Measurements from ENCODE around the gene GBP5. TPM values are rescaled to one million over a fixed set of nuclear protein-coding genes. Genes with fewer than 3 reads are reported as not detected.

GBP5 gene, protein sequence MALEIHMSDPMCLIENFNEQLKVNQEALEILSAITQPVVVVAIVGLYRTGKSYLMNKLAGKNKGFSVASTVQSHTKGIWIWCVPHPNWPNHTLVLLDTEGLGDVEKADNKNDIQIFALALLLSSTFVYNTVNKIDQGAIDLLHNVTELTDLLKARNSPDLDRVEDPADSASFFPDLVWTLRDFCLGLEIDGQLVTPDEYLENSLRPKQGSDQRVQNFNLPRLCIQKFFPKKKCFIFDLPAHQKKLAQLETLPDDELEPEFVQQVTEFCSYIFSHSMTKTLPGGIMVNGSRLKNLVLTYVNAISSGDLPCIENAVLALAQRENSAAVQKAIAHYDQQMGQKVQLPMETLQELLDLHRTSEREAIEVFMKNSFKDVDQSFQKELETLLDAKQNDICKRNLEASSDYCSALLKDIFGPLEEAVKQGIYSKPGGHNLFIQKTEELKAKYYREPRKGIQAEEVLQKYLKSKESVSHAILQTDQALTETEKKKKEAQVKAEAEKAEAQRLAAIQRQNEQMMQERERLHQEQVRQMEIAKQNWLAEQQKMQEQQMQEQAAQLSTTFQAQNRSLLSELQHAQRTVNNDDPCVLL
- total RNA-seq (2022; extraction: Qiagen RNA extraction) = 0.05 to 0.06 TPM in 2 of 5 replicates, not detected in the others

DNA sequence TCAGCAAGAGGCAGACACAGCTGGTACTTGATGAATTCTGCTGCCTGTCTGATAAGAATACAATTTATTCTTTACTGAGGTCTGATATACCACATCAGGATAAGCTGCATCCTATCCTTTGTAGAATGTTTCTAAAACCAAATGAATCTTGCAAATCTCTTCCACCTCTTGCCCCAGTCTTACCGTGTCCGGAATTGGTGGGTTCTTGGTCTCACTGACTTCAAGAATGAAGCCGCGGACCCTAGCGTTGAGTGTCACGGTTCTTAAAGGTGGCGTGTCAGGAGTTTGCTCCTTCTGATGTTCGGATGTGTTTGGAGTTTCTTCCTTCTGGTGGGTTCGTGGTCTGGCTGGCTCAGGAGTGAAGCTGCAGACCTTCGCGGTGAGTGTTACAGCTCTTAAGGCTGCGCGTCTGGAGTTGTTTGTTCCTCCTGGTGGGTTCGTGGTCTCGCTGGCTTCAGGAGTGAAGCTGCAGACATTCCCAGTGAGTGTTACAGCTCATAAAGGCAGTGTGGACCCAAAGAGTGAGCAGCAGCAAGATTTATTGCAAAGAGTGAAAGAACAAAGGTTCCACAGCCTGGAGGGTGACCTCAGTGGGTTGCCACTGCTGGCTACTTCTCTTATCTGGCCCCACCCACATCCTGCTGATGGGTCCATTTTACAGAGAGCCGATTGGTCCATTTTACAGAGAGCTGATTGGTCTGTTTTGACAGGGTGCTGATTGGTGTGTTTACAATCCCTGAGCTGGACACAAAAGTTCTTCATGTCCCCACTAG lies at the start of gene GBP5:
Gene GBP5, minus strand, starts transcription at position 592 of the 773 bp plus-strand sequence. CDS start 3,305 bp downstream, outside the sequence.

Other genes with a start within 250 kb of the GBP5 start
- gene GBP3, start 250.0 kb downstream of the GBP5 start, total RNA-seq (2022; extraction: Qiagen RNA extraction) = 0.67 to 1.4 TPM (median 0.95 TPM) in 5 replicates
- 0.08 to 0.19 TPM (median 0.14 TPM) in 5 replicates for gene GBP1, start 207.7 kb downstream of the GBP5 start, total RNA-seq (2022; extraction: Qiagen RNA extraction)
- gene GBP2, start 146.7 kb downstream of the GBP5 start, total RNA-seq (2022; extraction: Qiagen RNA extraction) = 0.59 to 1.3 TPM (median 0.65 TPM) in 5 replicates
- gene GBP7, start 96.9 kb downstream of the GBP5 start, total RNA-seq (2022; extraction: Qiagen RNA extraction) = not detected in 5 replicates
- gene GBP4, start 73.9 kb downstream of the GBP5 start, total RNA-seq (2022; extraction: Qiagen RNA extraction) = 0.02 to 0.09 TPM in 2 of 5 replicates, not detected in the others
- gene GBP6, start 91.2 kb upstream of the GBP5 start, total RNA-seq (2022; extraction: Qiagen RNA extraction) = not detected in 5 replicates

Measured in A549 treated with AZD2906 at 1 μM for 4 hours (cell line).